ENCODE measurements around the gene TRIP13.

- TF ChIP-seq CTCF (IDR thresholded peaks at IDR 0.05 in 8 of 11, conservative IDR thresholded peaks at IDR 0.05 in 3 of 11) (no peak), POLR2A (IDR thresholded peaks at IDR 0.05) (no peak), POLR2AphosphoS5 (IDR thresholded peaks at IDR 0.05) (peak in 1 of 3 donors; percentile 37)
Measured at GRCh38 chr5:880816-881550, 11.7 kb upstream of the TRIP13 start.

Measured in spleen (tissue), 7 donors.